Muscle layer of colon (tissue), 2 donors: ENCODE data around the gene ARMC7.
"Not testable (repeated sequence)": the region's sequence is repeated elsewhere in the genome, so short reads cannot be mapped to it uniquely, and the experiment has no call there.

ENCODE experiments used
- H3K27ac ChIP-seq: one replicate; pipeline ENCODE4 v1.7.0; 2013; ENCODE audit warnings: low read depth, mild to moderate bottlenecking, low read length, moderate library complexity
- H3K27me3 ChIP-seq, 2 donors: one replicate each; pipeline ENCODE4 v1.7.0; 2013; ENCODE audit warnings: low read length in 2 of 2, mild to moderate bottlenecking in 2 of 2; ENCODE audit not compliant: insufficient read depth in 2 of 2, control insufficient read depth in 1 of 2
- H3K36me3 ChIP-seq: one replicate; pipeline ENCODE4 v1.7.0; 2013; ENCODE audit warnings: mild to moderate bottlenecking, low read length; ENCODE audit not compliant: insufficient read depth
- H3K4me1 ChIP-seq: one replicate; pipeline ENCODE4 v1.7.0; 2013; ENCODE audit warnings: mild to moderate bottlenecking, low read length; ENCODE audit not compliant: insufficient read depth
- H3K4me3 ChIP-seq, 2 donors: one replicate each; pipeline ENCODE4 v1.7.0; 2013; ENCODE audit warnings: low read length in 2 of 2, low read depth in 1 of 2, mild to moderate bottlenecking in 1 of 2, moderate library complexity in 1 of 2
- H3K9ac ChIP-seq: one replicate; pipeline ENCODE4 v1.7.0; 2013; ENCODE audit warnings: low read length
- H3K9me3 ChIP-seq: one replicate; pipeline ENCODE4 v1.7.0; 2013; ENCODE audit warnings: mild to moderate bottlenecking, low read length
- donor health status: abdominal sarcoma.
- donor health status: Adenocarcinoma of cecum.

The ARMC7 gene

GRCh38 chr17:75126954-75127353 lies 17.2 kb downstream of the ARMC7 start:
- Histone ChIP-seq H3K36me3 (no peaks in the 10 kb centered on the region), H3K27me3 (no peaks in the 10 kb centered on the region), H3K9me3 (no peaks in the 10 kb centered on the region), H3K4me1 (peaks cover 8% of the 10 kb centered on the region), H3K4me3 (no peak overlapping the region), H3K9ac (no peak overlapping the region), H3K27ac (no peak overlapping the region)

GRCh38 chr17:75127936-75128335 lies 18.2 kb downstream of the ARMC7 start:
- H3K4me1 ChIP-seq, H3K4me3 ChIP-seq, H3K27ac ChIP-seq, H3K36me3 ChIP-seq, H3K27me3 ChIP-seq, H3K9me3 ChIP-seq, H3K9ac ChIP-seq: not testable (repeated sequence)

- H3K9ac ChIP-seq, result no peak overlapping the region
- H3K27ac ChIP-seq, result no peak overlapping the region
- peaks cover 8% of the 10 kb centered on the region for H3K4me1 ChIP-seq
- no peak overlapping the region for H3K4me3 ChIP-seq
- H3K9me3 ChIP-seq, result no peaks in the 10 kb centered on the region
- no peaks in the 10 kb centered on the region for H3K27me3 ChIP-seq
- H3K36me3 ChIP-seq, result no peaks in the 10 kb centered on the region
Measured at GRCh38 chr17:75128694-75129505, 19.1 kb downstream of the ARMC7 start.

GRCh38 chr17:75129576-75129975 lies 19.8 kb downstream of the ARMC7 start:
- Histone ChIP-seq H3K27ac (no peak overlapping the region), H3K27me3 (no peaks in the 10 kb centered on the region), H3K4me1 (peaks cover 8% of the 10 kb centered on the region), H3K9ac (no peak overlapping the region), H3K9me3 (no peaks in the 10 kb centered on the region), H3K36me3 (no peaks in the 10 kb centered on the region), H3K4me3 (no peak overlapping the region)

GRCh38 chr17:75130059-75130631 lies 20.4 kb downstream of the ARMC7 start:
- peak overlapping the region; percentile 96 for H3K27ac ChIP-seq
- H3K9me3 ChIP-seq, result no peaks in the 10 kb centered on the region
- peak overlapping the region in 1 of 2 donors; percentile 73 for H3K4me3 ChIP-seq
- H3K4me1 ChIP-seq, result peaks cover 8% of the 10 kb centered on the region
- H3K9ac ChIP-seq, result peak overlapping the region; percentile 27
- no peaks in the 10 kb centered on the region for H3K27me3 ChIP-seq
- H3K36me3 ChIP-seq, result no peaks in the 10 kb centered on the region

- Histone ChIP-seq H3K9ac (peak overlapping the region; percentile 27), H3K4me1 (peaks cover 8% of the 10 kb centered on the region), H3K9me3 (no peaks in the 10 kb centered on the region), H3K27me3 (no peaks in the 10 kb centered on the region), H3K27ac (peak overlapping the region; percentile 96), H3K36me3 (no peaks in the 10 kb centered on the region), H3K4me3 (peak overlapping the region; percentile 73 to 96)
Measured at GRCh38 chr17:75130632-75131277, 21.0 kb downstream of the ARMC7 start.

- H3K36me3 ChIP-seq, result no peaks in the 10 kb centered on the region
- peak within 1 kb of the TSS; percentile 96 for H3K27ac ChIP-seq
- peak within 1 kb of the TSS; percentile 27 for H3K9ac ChIP-seq
- H3K4me1 ChIP-seq, result peaks cover 8% of the 10 kb centered on the region
- H3K4me3 ChIP-seq, result peak within 1 kb of the TSS; percentile 73 to 96
- H3K27me3 ChIP-seq, result no peaks in the 10 kb centered on the region
- H3K9me3 ChIP-seq, result no peaks in the 10 kb centered on the region
Measured at GRCh38 chr17:75131278-75132017, 21.7 kb downstream of the ARMC7 start, which contains the start of gene NT5C. NT5C (minus strand) TSS chr17:75131742; CDS start chr17:75131707, 35 bp downstream.

GRCh38 chr17:75132018-75133000 lies 22.5 kb downstream of the ARMC7 start:
- Histone ChIP-seq H3K27ac (peak overlapping the region; percentile 96), H3K4me3 (peak overlapping the region; percentile 73 to 96)
- not testable (repeated sequence) for H3K36me3 ChIP-seq, H3K4me1 ChIP-seq, H3K27me3 ChIP-seq, H3K9me3 ChIP-seq, H3K9ac ChIP-seq

GRCh38 chr17:75133001-75133400 lies 23.2 kb downstream of the ARMC7 start:
- H3K4me1 ChIP-seq, result peaks cover 8% of the 10 kb centered on the region
- no peak overlapping the region for H3K9ac ChIP-seq
- no peaks in the 10 kb centered on the region for H3K9me3 ChIP-seq
- no peaks in the 10 kb centered on the region for H3K36me3 ChIP-seq
- no peaks in the 10 kb centered on the region for H3K27me3 ChIP-seq
- H3K4me3 ChIP-seq, result no peak overlapping the region
- no peak overlapping the region for H3K27ac ChIP-seq

- not testable (repeated sequence) for H3K4me1 ChIP-seq, H3K27ac ChIP-seq, H3K36me3 ChIP-seq
Measured at GRCh38 chr17:75133607-75134347, 24.0 kb downstream of the ARMC7 start.

More at GRCh38 chr17:75133607-75134347, 24.0 kb downstream of the ARMC7 start:
- H3K27me3 ChIP-seq, H3K9me3 ChIP-seq, H3K9ac ChIP-seq, H3K4me3 ChIP-seq: not testable (repeated sequence)
